ENCODE results near the gene FKBP2. TPM values are rescaled to one million over a fixed set of nuclear protein-coding genes. Genes with fewer than 3 reads are reported as not detected.

FKBP2 gene
- total RNA-seq, 1 donor = 34.3 TPM

GRCh38 chr11:64208796-64209562, 31.9 kb upstream of the FKBP2 start:
- no peak overlapping the region for H3K4me3 ChIP-seq (ENCODE audit: low read depth, low read length)
- TF ChIP-seq CTCF (IDR thresholded peaks at IDR 0.05; ENCODE audit: insufficient read depth, low read length) = no peak
- no peak for DNase-seq (ENCODE audit: low read depth)

GRCh38 chr11:64209563-64209843, 31.4 kb upstream of the FKBP2 start:
- no peak for DNase-seq (ENCODE audit: low read depth)
- TF ChIP-seq CTCF (IDR thresholded peaks at IDR 0.05; ENCODE audit: insufficient read depth, low read length) = no peak
- no peak overlapping the region for H3K4me3 ChIP-seq (ENCODE audit: low read depth, low read length)

- DNase-seq (ENCODE audit: low read depth) = no peak
- TF ChIP-seq CTCF (IDR thresholded peaks at IDR 0.05; ENCODE audit: insufficient read depth, low read length) = no peak
- H3K4me3 ChIP-seq (ENCODE audit: low read depth, low read length) = no peak overlapping the region
Observed at GRCh38 chr11:64210301-64211020, 30.4 kb upstream of the FKBP2 start.

GRCh38 chr11:64211181-64211872, 29.6 kb upstream of the FKBP2 start:
- no peak overlapping the region for H3K4me3 ChIP-seq (ENCODE audit: low read depth, low read length)
- DNase-seq (ENCODE audit: low read depth) = no peak
- TF ChIP-seq CTCF (IDR thresholded peaks at IDR 0.05; ENCODE audit: insufficient read depth, low read length) = no peak

GRCh38 chr11:64216879-64217278, 24.0 kb upstream of the FKBP2 start:
- no peak for TF ChIP-seq CTCF (IDR thresholded peaks at IDR 0.05; ENCODE audit: insufficient read depth, low read length)
- H3K4me3 ChIP-seq (ENCODE audit: low read depth, low read length) = no peak overlapping the region
- DNase-seq (ENCODE audit: low read depth) = no peak

GRCh38 chr11:64218628-64219353, 22.1 kb upstream of the FKBP2 start:
- DNase-seq (ENCODE audit: low read depth) = no peak
- no peak overlapping the region for H3K4me3 ChIP-seq (ENCODE audit: low read depth, low read length)
- TF ChIP-seq CTCF (IDR thresholded peaks at IDR 0.05; ENCODE audit: insufficient read depth, low read length) = no peak
